Astrocyte (in vitro differentiated cells and primary cell): ENCODE data around the gene SMIM35.

Source experiments
- CTCF ChIP-seq: IDR thresholded peaks from 2 replicates; pipeline ENCODE4 v1.5.1; 2011; ENCODE audit warnings: low read depth, mild to moderate bottlenecking, inconsistent platforms, low read length, moderate library complexity; ENCODE audit not compliant: insufficient read depth
- EZH2 ChIP-seq: IDR thresholded peaks from 2 replicates; pipeline ENCODE4 v1.6.1; 2012; ENCODE audit warnings: mild to moderate bottlenecking, low read length, inconsistent platforms; ENCODE audit not compliant: insufficient read depth

DNA sequence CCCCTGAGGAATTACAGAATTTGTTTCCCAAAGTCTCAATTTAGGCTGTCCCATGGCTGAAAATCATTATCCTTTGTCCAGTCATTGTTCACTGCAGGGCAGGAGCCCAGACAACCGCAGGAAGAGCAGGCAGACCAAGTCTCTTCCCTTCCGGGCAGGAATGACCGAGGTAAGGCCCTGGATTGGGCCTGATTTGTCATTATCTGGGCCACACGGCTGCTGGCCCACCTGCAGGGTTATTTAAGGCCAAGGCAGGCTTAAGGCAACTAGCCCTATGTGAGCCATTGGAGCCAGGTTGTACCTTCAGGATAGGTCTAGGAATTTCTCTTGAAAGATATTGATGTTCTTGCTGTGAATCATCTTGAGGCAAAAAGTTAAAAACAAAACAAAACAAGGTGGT is 110.3 kb downstream of the SMIM35 start:
- TF ChIP-seq CTCF: no peak
- no peak for TF ChIP-seq EZH2
